Neutrophil (primary cell): ENCODE results near the gene HHAT.

ENCODE experiments used
- H3K27ac ChIP-seq: fragments of 200-600 bp; sonication (generic); 2 replicates; pipeline ENCODE4 v1.5.1; 2016; ENCODE audit warnings: mild to moderate bottlenecking, moderate library complexity
- H3K27me3 ChIP-seq: fragments of 200-600 bp; sonication (generic); 2 replicates; pipeline ENCODE4 v1.6.0; 2016; ENCODE audit warnings: mild to moderate bottlenecking
- H3K36me3 ChIP-seq: fragments of 200-600 bp; sonication (generic); 2 replicates; pipeline ENCODE4 v1.5.1; 2017
- H3K4me1 ChIP-seq, 2 experiments: fragments of 200-600 bp in 1 of 2; sonication (generic) in 1 of 2; 1 replicate in 1 of 2; 2 replicates in 1 of 2; pipeline versions ENCODE4 v1.5.1 to v1.6.1; 2013 to 2016; ENCODE audit warnings: low read depth in 1 of 2, low read length in 1 of 2, mild to moderate bottlenecking in 1 of 2, moderate library complexity in 1 of 2; ENCODE audit not compliant: control insufficient read depth in 1 of 2, insufficient read depth in 1 of 2
- H3K4me3 ChIP-seq, 2 experiments: fragments of 200-600 bp in 1 of 2; sonication (generic) in 1 of 2; 1 replicate in 1 of 2; 2 replicates in 1 of 2; pipeline ENCODE4 v1.5.1; 2013 to 2016; ENCODE audit warnings: low read depth in 1 of 2, low read length in 1 of 2, mild to moderate bottlenecking in 1 of 2, moderate library complexity in 1 of 2
- H3K9me3 ChIP-seq: fragments of 200-600 bp; sonication (generic); 2 replicates; pipeline ENCODE4 v1.5.1; 2016
- CTCF ChIP-seq: fragments of 200-600 bp; sonication (generic); IDR thresholded peaks from 2 replicates; pipeline ENCODE4 v1.5.1; 2016; ENCODE audit warnings: antibody characterized with exemption

Gene HHAT

GRCh38 chr1:210313921-210314320 is 14.8 kb upstream of the HHAT start:
- Histone ChIP-seq H3K9me3 (no peaks in the 10 kb centered on the region), H3K27me3 (peaks cover 72% of the 10 kb centered on the region), H3K4me1 (no peaks in the 10 kb centered on the region), H3K36me3 (no peaks in the 10 kb centered on the region), H3K27ac (no peak overlapping the region), H3K4me3 (no peak overlapping the region)
- no peak for TF ChIP-seq CTCF

GRCh38 chr1:210315529-210315928 is 13.2 kb upstream of the HHAT start:
- no peak overlapping the region for H3K27ac ChIP-seq
- no peaks in the 10 kb centered on the region for H3K36me3 ChIP-seq
- no peaks in the 10 kb centered on the region for H3K4me1 ChIP-seq
- H3K27me3 ChIP-seq = peaks cover 56% of the 10 kb centered on the region
- no peaks in the 10 kb centered on the region for H3K9me3 ChIP-seq
- no peak for TF ChIP-seq CTCF
- H3K4me3 ChIP-seq = no peak overlapping the region

- H3K4me3 ChIP-seq = no peak overlapping the region
- H3K9me3 ChIP-seq = no peaks in the 10 kb centered on the region
- TF ChIP-seq CTCF = no peak
- H3K36me3 ChIP-seq = no peaks in the 10 kb centered on the region
- no peaks in the 10 kb centered on the region for H3K4me1 ChIP-seq
- H3K27me3 ChIP-seq = peaks cover 17% of the 10 kb centered on the region
- H3K27ac ChIP-seq = no peak overlapping the region
Observed at GRCh38 chr1:210321131-210321530, 7.6 kb upstream of the HHAT start.

GRCh38 chr1:210321552-210321951 is 7.2 kb upstream of the HHAT start:
- Histone ChIP-seq H3K27me3 (peaks cover 13% of the 10 kb centered on the region), H3K4me1 (no peaks in the 10 kb centered on the region), H3K9me3 (no peaks in the 10 kb centered on the region), H3K36me3 (no peaks in the 10 kb centered on the region), H3K4me3 (no peak overlapping the region), H3K27ac (no peak overlapping the region)
- TF ChIP-seq CTCF = no peak

- Histone ChIP-seq H3K27me3 (peaks cover 10% of the 10 kb centered on the region), H3K36me3 (no peaks in the 10 kb centered on the region), H3K4me1 (peaks cover 4 to 8% of the 10 kb centered on the region in 2 experiments), H3K27ac (no peak overlapping the region), H3K9me3 (no peaks in the 10 kb centered on the region), H3K4me3 (no peak overlapping the region)
- TF ChIP-seq CTCF = no peak
Observed at GRCh38 chr1:210323957-210324356, 4.7 kb upstream of the HHAT start.
